Vagina (tissue), 2 donors: ENCODE data around the gene R3HDM4.

Experiments used
- CTCF ChIP-seq, 3 experiments: fragments of 450-650 bp in 2 of 3; fragments of 200-600 bp in 1 of 3; sonication (generic) in 1 of 3; IDR thresholded peaks; one replicate each; pipeline ENCODE4 v1.5.1; 2017 to 2019; ENCODE audit warnings: antibody characterized with exemption in 3 of 3, mild to moderate bottlenecking in 2 of 3, moderate library complexity in 2 of 3
- POLR2A ChIP-seq, 2 donors: fragments of 450-650 bp; IDR thresholded peaks; one replicate each; pipeline ENCODE4 v1.6.1; 2017; ENCODE audit warnings: antibody characterized with exemption in 2 of 2, mild to moderate bottlenecking in 2 of 2, moderate library complexity in 2 of 2

DNA sequence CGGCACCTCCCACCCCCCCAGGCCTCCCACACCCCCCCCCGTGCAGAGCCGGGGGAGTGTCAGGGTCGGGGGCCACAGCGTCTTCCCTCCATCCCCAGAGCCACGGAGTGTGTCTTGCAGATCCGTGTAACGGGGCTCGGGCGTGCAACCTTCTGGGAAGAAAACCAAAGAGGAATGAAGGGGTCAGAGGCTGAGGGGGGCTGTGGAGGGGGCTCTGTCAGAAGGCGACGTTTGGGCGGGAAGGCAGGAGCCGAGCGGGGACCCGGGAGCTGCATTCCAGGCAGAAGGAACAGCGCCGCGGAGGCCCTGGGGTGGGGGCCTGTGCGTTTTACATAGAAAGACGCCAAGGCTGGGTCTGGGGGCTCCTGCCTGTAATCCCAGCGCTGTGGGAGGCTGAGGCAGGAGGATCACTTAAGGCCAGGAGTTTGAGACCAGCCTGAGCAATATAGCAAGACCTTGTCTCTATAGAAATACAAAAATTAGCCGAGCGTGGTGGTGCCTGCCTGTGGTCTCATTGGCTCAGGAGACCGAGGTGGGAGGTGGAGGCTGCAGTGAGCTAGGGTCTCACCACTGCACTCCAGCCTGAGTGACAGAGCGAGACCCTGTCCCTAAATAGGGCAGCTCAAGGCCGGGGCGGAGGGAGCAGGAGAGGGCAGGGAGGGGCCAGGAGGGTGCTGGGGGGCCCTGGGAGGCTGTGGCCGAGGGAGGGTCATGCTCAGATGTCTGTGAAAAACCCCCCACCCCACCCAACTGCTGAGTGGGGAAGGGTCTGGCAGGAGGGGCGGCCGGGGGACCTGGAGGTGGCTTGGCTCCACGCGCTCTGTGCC, 40.6 kb upstream of the R3HDM4 start:
- TF ChIP-seq CTCF (IDR thresholded peaks at IDR 0.05) (no peak), POLR2A (IDR thresholded peaks at IDR 0.05) (no peak)
